T-cell (primary cell): Measurements from ENCODE around the gene NDUFS1. TPM values are rescaled to one million over a fixed set of nuclear protein-coding genes. Genes with fewer than 3 reads are reported as not detected.

ENCODE experiments used
- ATAC-seq, 4 experiments: fragments of 200-7000 bp in 3 of 4; fragments of 150-1000 bp in 1 of 4; cut with Tn5 transposase; replicated peaks in 1 of 4; 1 replicate in 3 of 4; 2 replicates in 1 of 4; pipeline ENCODE4 v1.10.0; 2021; ENCODE audit warnings: moderate library complexity in 3 of 4, mild to moderate bottlenecking in 2 of 4, moderate number of reproducible peaks in 1 of 4
- CTCF ChIA-PET, 2 donors: fragments of 300-600 bp; sonication (Branson Sonifier 250); formaldehyde crosslinking; loops; one replicate each; lab custom pipeline; 2022; ENCODE audit warnings: antibody characterized with exemption in 2 of 2; lab: Charles Lee
- POLR2A ChIA-PET, 2 donors: fragments of 300-600 bp; sonication (Branson Sonifier 250); formaldehyde crosslinking; loops; one replicate each; lab custom pipeline; 2022; ENCODE audit warnings: antibody characterized with exemption in 2 of 2; lab: Charles Lee
- DNase-seq, 35 experiments: peaks; one replicate each; pipeline versions ENCODE4 v3.0.0 to v3.0.0-alpha.2; 2013 to 2023
- H3K27ac ChIP-seq: one replicate; pipeline ENCODE4 v1.5.1; 2013; ENCODE audit warnings: low read length
- H3K27me3 ChIP-seq, 2 experiments: replicated peaks in 1 of 2; 1 replicate in 1 of 2; 2 replicates in 1 of 2; pipeline versions ENCODE4 v1.6.1 to v1.7.0; 2013; ENCODE audit warnings: low read length in 1 of 2, mixed read lengths in 1 of 2; ENCODE audit not compliant: control insufficient read depth in 2 of 2, insufficient read depth in 2 of 2; ENCODE audit errors: extremely low read depth in 1 of 2
- H3K36me3 ChIP-seq, 2 donors: 1 replicate in 1 of 2; 2 replicates in 1 of 2; pipeline versions ENCODE4 v1.6.1 to v1.7.0; 2013; ENCODE audit warnings: low read length in 1 of 2; ENCODE audit not compliant: control insufficient read depth in 2 of 2, insufficient read depth in 1 of 2; ENCODE audit errors: extremely low read depth in 1 of 2
- H3K4me1 ChIP-seq, 2 experiments: 1 replicate in 1 of 2; 2 replicates in 1 of 2; pipeline versions ENCODE4 v1.6.1 to v1.7.0; 2013; ENCODE audit warnings: low read length in 2 of 2, mixed read lengths in 1 of 2; ENCODE audit not compliant: insufficient read depth in 2 of 2, control insufficient read depth in 1 of 2; ENCODE audit errors: extremely low read depth in 1 of 2
- H3K4me3 ChIP-seq, 2 donors: 1 replicate in 1 of 2; 2 replicates in 1 of 2; pipeline versions ENCODE4 v1.5.1 to v1.7.0; 2013; ENCODE audit warnings: mild to moderate bottlenecking in 2 of 2, low read length in 1 of 2, moderate library complexity in 1 of 2; ENCODE audit not compliant: control insufficient read depth in 1 of 2; ENCODE audit errors: extremely low read depth in 1 of 2
- H3K9me3 ChIP-seq: 2 replicates; pipeline ENCODE4 v1.7.0; 2013
- H3K27ac Mint-ChIP-seq, 2 donors: one replicate each; pipeline ENCODE4 v1.8.0; 2020 to 2021; ENCODE audit warnings: mild to moderate bottlenecking in 2 of 2, mixed read lengths in 2 of 2
- H3K27me3 Mint-ChIP-seq, 2 donors: one replicate each; pipeline ENCODE4 v1.8.0; 2021 to 2022; ENCODE audit warnings: mixed read lengths in 2 of 2
- H3K36me3 Mint-ChIP-seq: one replicate; pipeline ENCODE4 v1.8.0; 2021; ENCODE audit warnings: mixed read lengths
- H3K4me1 Mint-ChIP-seq, 3 donors: one replicate each; pipeline ENCODE4 v1.8.0; 2020 to 2022; ENCODE audit warnings: mixed read lengths in 3 of 3, mild to moderate bottlenecking in 1 of 3
- H3K4me3 Mint-ChIP-seq, 3 donors: one replicate each; pipeline ENCODE4 v1.8.0; 2020 to 2022; ENCODE audit warnings: mild to moderate bottlenecking in 3 of 3, mixed read lengths in 3 of 3, moderate library complexity in 3 of 3
- H3K9me3 Mint-ChIP-seq, 3 donors: one replicate each; pipeline ENCODE4 v1.8.0; 2020 to 2022; ENCODE audit warnings: mixed read lengths in 3 of 3
- WGBS: methylation state at CpG from one replicate; pipeline ENCODE4 v1.1.5; 2013; ENCODE audit warnings: missing lambda C conversion rate; ENCODE audit not compliant: insufficient coverage; 5-methylcytosine and 5-hydroxymethylcytosine counted together
- total RNA-seq, 35 experiments: library from RNA in 6 of 35; stranded (reverse) in 6 of 35; fragments of 120-200 nt in 1 of 35; gene quantifications; one replicate each; pipeline versions ENCODE4 v1.2.1 to v1.2.4 and lab custom pipeline; 2013 to 2026

The NDUFS1 gene
- total RNA-seq, 5 donors from 2014 or later (not counting 1 experiment from before 2014, with no cell fraction given): 42.1 to 58.1 (median 51.4) TPM

- CTCF ChIA-PET: no interaction called here
- no peak overlapping the region for H3K4me3 Mint-ChIP-seq
- no peaks in the 10 kb centered on the region for H3K9me3 Mint-ChIP-seq
- no peak overlapping the region for H3K27ac Mint-ChIP-seq
- no peak for ATAC-seq
- Histone ChIP-seq H3K36me3 (peaks cover 4 to 64% of the 10 kb centered on the region in 2 donors), H3K4me3 (no peak overlapping the region), H3K27ac (no peak overlapping the region), H3K27me3 (no peaks in the 10 kb centered on the region), H3K9me3 (no peaks in the 10 kb centered on the region), H3K4me1 (no peaks in the 10 kb centered on the region)
- peaks cover 13 to 22% (median 20%) of the 10 kb centered on the region in 3 donors for H3K4me1 Mint-ChIP-seq
- POLR2A ChIA-PET: no interaction called here
- no peak for DNase-seq
- WGBS: no CpG with 5 or more reads among the region's 1 CpG
- peaks cover 44% of the 10 kb centered on the region for H3K36me3 Mint-ChIP-seq
- H3K27me3 Mint-ChIP-seq: no peaks in the 10 kb centered on the region
These were observed 9.9 kb downstream of the NDUFS1 start for GRCh38 chr2:206149330-206149729.

- Mint-ChIP-seq H3K4me1 (peaks cover 0 to 7% (median 6%) of the 10 kb centered on the region in 3 donors), H3K27me3 (no peaks in the 10 kb centered on the region), H3K4me3 (no peak overlapping the region), H3K9me3 (no peaks in the 10 kb centered on the region), H3K36me3 (peaks cover 52% of the 10 kb centered on the region), H3K27ac (no peak overlapping the region)
- WGBS: no CpG with 5 or more reads among the region's 5 CpGs
- ChIA-PET CTCF (interaction anchor here in 1 of 2 donors (0.7 kb wide), 1 partner anchor 68 kb away, joined by 3 read pairs; no protein-coding TSS in a partner anchor), POLR2A (no interaction called here)
- DNase-seq: no peak
- Histone ChIP-seq H3K27ac (no peak overlapping the region), H3K4me1 (no peaks in the 10 kb centered on the region), H3K27me3 (no peaks in the 10 kb centered on the region), H3K4me3 (no peak overlapping the region), H3K36me3 (peaks cover 11 to 83% of the 10 kb centered on the region in 2 donors), H3K9me3 (no peaks in the 10 kb centered on the region)
- no peak for ATAC-seq
These were observed 13.6 kb downstream of the NDUFS1 start for GRCh38 chr2:206145665-206146064.

- DNase-seq (no peak), ATAC-seq (no peak)
- Histone ChIP-seq H3K9me3 (no peaks in the 10 kb centered on the region), H3K27me3 (no peaks in the 10 kb centered on the region), H3K4me1 (no peaks in the 10 kb centered on the region), H3K36me3 (peaks cover 11 to 78% of the 10 kb centered on the region in 2 donors), H3K4me3 (no peak overlapping the region), H3K27ac (no peak overlapping the region)
- Mint-ChIP-seq H3K4me1 (peaks cover 0 to 4% (median 0%) of the 10 kb centered on the region in 3 donors), H3K27me3 (no peaks in the 10 kb centered on the region), H3K27ac (no peak overlapping the region), H3K9me3 (no peaks in the 10 kb centered on the region), H3K36me3 (peaks cover 47% of the 10 kb centered on the region), H3K4me3 (no peak overlapping the region)
- CTCF ChIA-PET: interaction anchor here in 1 of 2 donors (0.5 kb wide), 1 partner anchor 8 kb away, joined by 4 read pairs; no protein-coding TSS in a partner anchor
- POLR2A ChIA-PET: interaction anchor here in 1 of 2 donors (0.5 kb wide), 1 partner anchor 18 kb away, joined by 3 read pairs; no protein-coding TSS in a partner anchor
- WGBS: no CpG with 5 or more reads among the region's 2 CpGs
These were observed 14.9 kb downstream of the NDUFS1 start for GRCh38 chr2:206144383-206144782.

GRCh38 chr2:206143451-206143850, 15.8 kb downstream of the NDUFS1 start:
- Histone ChIP-seq H3K4me1 (no peaks in the 10 kb centered on the region), H3K4me3 (no peak overlapping the region), H3K27ac (no peak overlapping the region), H3K9me3 (no peaks in the 10 kb centered on the region), H3K36me3 (peaks cover 11 to 79% of the 10 kb centered on the region in 2 donors), H3K27me3 (no peaks in the 10 kb centered on the region)
- no CpG with 5 or more reads among the region's 4 CpGs for WGBS
- Mint-ChIP-seq H3K4me1 (peaks cover 0 to 4% (median 0%) of the 10 kb centered on the region in 3 donors), H3K9me3 (no peaks in the 10 kb centered on the region), H3K27me3 (no peaks in the 10 kb centered on the region), H3K27ac (no peak overlapping the region), H3K36me3 (peaks cover 43% of the 10 kb centered on the region), H3K4me3 (no peak overlapping the region)
- ATAC-seq (no peak), DNase-seq (no peak)
- POLR2A ChIA-PET: interaction anchor here (0.5 to 0.6 kb wide), 2 partner anchors 8 to 11 kb away, joined by 3 to 4 read pairs; no protein-coding TSS in a partner anchor
- CTCF ChIA-PET: no interaction called here

GRCh38 chr2:206127656-206128055, 31.6 kb downstream of the NDUFS1 start:
- POLR2A ChIA-PET: interaction anchor here in 1 of 2 donors (0.6 to 0.7 kb wide), 2 partner anchors 7 to 42 kb away, joined by 3 to 4 read pairs; partner anchors contain the start of gene INO80D
- H3K4me1 Mint-ChIP-seq: no peaks in the 10 kb centered on the region
- H3K4me1 ChIP-seq: no peaks in the 10 kb centered on the region
- no peaks in the 10 kb centered on the region for H3K27me3 Mint-ChIP-seq
- ATAC-seq (no peak), DNase-seq (no peak)
- H3K4me3 ChIP-seq: no peak overlapping the region
- CTCF ChIA-PET: interaction anchor here in 1 of 2 donors (0.6 kb wide), 1 partner anchor 74 kb away, joined by 3 read pairs; no protein-coding TSS in a partner anchor
- H3K36me3 ChIP-seq: peaks cover 2 to 74% of the 10 kb centered on the region in 2 donors
- no peak overlapping the region for H3K27ac Mint-ChIP-seq
- no peak overlapping the region for H3K27ac ChIP-seq
- H3K4me3 Mint-ChIP-seq: no peak overlapping the region
- H3K36me3 Mint-ChIP-seq: peaks cover 35% of the 10 kb centered on the region
- H3K9me3 ChIP-seq: no peaks in the 10 kb centered on the region
- H3K9me3 Mint-ChIP-seq: no peaks in the 10 kb centered on the region
- H3K27me3 ChIP-seq: no peaks in the 10 kb centered on the region

GRCh38 chr2:206125901-206126300, 33.3 kb downstream of the NDUFS1 start:
- ChIA-PET CTCF (no interaction called here), POLR2A (interaction anchor here in 1 of 2 donors (0.9 kb wide), 1 partner anchor 18 kb away, joined by 3 read pairs; no protein-coding TSS in a partner anchor)
- Mint-ChIP-seq H3K4me3 (no peak overlapping the region), H3K36me3 (peaks cover 49% of the 10 kb centered on the region), H3K9me3 (peaks cover 3 to 4% (median 3%) of the 10 kb centered on the region in 3 donors), H3K27me3 (no peaks in the 10 kb centered on the region), H3K4me1 (no peaks in the 10 kb centered on the region), H3K27ac (no peak overlapping the region)
- H3K4me3 ChIP-seq: no peak overlapping the region
- peaks cover 10 to 79% of the 10 kb centered on the region in 2 donors for H3K36me3 ChIP-seq
- H3K27me3 ChIP-seq: no peaks in the 10 kb centered on the region
- ATAC-seq (no peak), DNase-seq (no peak)
- no peaks in the 10 kb centered on the region for H3K4me1 ChIP-seq
- no peak overlapping the region for H3K27ac ChIP-seq
- H3K9me3 ChIP-seq: no peaks in the 10 kb centered on the region
